Motor neuron (in vitro differentiated cells): ENCODE data around the gene TSPAN11. TPM values are rescaled to one million over a fixed set of nuclear protein-coding genes. Genes with fewer than 3 reads are reported as not detected.

ENCODE experiments used
- ATAC-seq, 8 experiments: fragments of 200-7000 bp; cut with Tn5 transposase; replicated peaks in 6 of 8; 2 replicates each; pipeline ENCODE4 v1.8.0; 2021; ENCODE audit warnings: mild to moderate bottlenecking in 8 of 8, moderate library complexity in 8 of 8
- H3K27ac ChIP-seq, 2 donors: fragments of 250-450 bp; sonication (Bioruptor Pico); 2 replicates each; pipeline ENCODE4 v1.9.0; 2021; ENCODE audit warnings: antibody characterized with exemption in 2 of 2, mild to moderate bottlenecking in 2 of 2, moderate library complexity in 1 of 2
- H3K4me1 ChIP-seq, 2 donors: fragments of 250-450 bp; sonication (Bioruptor Pico); replicated peaks in 1 of 2; 2 replicates each; pipeline ENCODE4 v1.6.1; 2021; ENCODE audit warnings: antibody characterized with exemption in 2 of 2, mild to moderate bottlenecking in 2 of 2, moderate library complexity in 1 of 2
- H3K4me3 ChIP-seq, 5 donors: fragments of 250-450 bp; sonication (Bioruptor Pico); 2 replicates each; pipeline ENCODE4 v1.9.0; 2021; ENCODE audit warnings: antibody characterized with exemption in 5 of 5, mild to moderate bottlenecking in 5 of 5, moderate library complexity in 4 of 5
- WGBS, 10 experiments: fragments of 450-650 bp; shearing (Covaris generic); methylation state at CpG; one replicate each; pipeline ENCODE4 v1.0.0; 2022; 5-methylcytosine and 5-hydroxymethylcytosine counted together
- in situ Hi-C, 9 experiments: fragments of 400-800 bp; cut with MboI; loops; one replicate each; pipeline ENCODE4 v1.15.0; 2021; ENCODE audit warnings: low sequenced_read_pairs in 9 of 9, low pct_unique_long_range_greater_than_20kb in 2 of 9; ENCODE audit not compliant: unreplicated experiment in 9 of 9
- total RNA-seq, 8 experiments: library from RNA; unstranded; fragments of 300-600 nt; gene quantifications; 2 replicates each; pipeline versions ENCODE4 v1.2.3 to v1.2.4, GENCODE V29; 2022

The TSPAN11 gene
- total RNA-seq, 8 experiments from 2014 or later, result 4.6 to 42.0 (median 24.2) TPM

DNA sequence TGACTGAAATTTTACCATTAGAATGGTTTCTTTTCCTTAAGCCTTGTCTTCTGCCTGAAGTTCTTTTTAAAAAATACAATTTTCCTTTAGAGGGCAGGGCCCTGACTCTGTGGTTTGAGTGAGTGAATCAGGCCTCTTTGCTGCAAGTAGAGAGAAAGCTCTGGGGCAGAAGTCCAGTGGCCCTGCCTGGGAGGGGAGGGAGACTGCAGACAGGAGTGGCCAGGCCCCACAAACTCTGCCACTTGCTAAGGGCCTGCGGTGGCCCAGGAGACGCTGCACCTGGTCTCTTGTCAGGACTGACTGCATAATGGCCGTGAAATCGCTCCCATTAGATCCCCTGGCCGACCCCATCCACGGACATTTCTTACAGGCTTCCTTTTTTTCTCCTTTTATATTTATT lies 25.5 kb downstream of the TSPAN11 start:
- Histone ChIP-seq H3K4me1 (peaks cover 0 to 2% of the 10 kb centered on the region in 2 donors), H3K4me3 (no peak overlapping the region), H3K27ac (no peak overlapping the region)
- peak in 3 of 8 experiments; percentile 21 to 88 (median 78) for ATAC-seq
- in situ Hi-C loops, result no loop called here
- 48 to 94% (median 67%) methylated on average over 2 to 6 of the region's 6 CpGs; no CpG with 5 or more reads in 3 of the 10 experiments for WGBS, 10 experiments

DNA sequence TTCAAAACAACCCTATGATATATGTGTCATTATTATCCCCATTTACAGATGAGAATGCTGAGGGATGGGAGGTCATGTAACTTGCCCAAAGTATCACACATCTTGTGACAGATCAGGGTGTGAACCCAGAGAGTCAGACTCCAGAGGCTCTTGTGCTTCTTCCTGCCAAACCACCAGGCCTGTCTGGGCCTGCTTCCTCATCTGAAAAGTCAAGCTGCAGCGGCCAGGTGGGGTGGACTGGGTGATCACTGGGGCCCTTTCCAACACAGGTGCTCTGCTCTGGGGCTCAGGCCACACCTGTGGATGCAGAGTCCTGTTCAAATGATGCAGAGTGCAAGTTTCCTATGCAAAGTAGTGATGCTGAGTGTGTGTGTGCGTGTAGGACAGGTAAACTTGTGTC lies 26.7 kb downstream of the TSPAN11 start:
- H3K27ac ChIP-seq, result no peak overlapping the region
- peaks cover 0 to 2% of the 10 kb centered on the region in 2 donors for H3K4me1 ChIP-seq
- no peak overlapping the region for H3K4me3 ChIP-seq
- 100% methylated on average over 1 of the region's 2 CpGs; no CpG with 5 or more reads in 9 of the 10 experiments for WGBS, 10 experiments
- in situ Hi-C loops, result no loop called here
- no peak for ATAC-seq

DNA sequence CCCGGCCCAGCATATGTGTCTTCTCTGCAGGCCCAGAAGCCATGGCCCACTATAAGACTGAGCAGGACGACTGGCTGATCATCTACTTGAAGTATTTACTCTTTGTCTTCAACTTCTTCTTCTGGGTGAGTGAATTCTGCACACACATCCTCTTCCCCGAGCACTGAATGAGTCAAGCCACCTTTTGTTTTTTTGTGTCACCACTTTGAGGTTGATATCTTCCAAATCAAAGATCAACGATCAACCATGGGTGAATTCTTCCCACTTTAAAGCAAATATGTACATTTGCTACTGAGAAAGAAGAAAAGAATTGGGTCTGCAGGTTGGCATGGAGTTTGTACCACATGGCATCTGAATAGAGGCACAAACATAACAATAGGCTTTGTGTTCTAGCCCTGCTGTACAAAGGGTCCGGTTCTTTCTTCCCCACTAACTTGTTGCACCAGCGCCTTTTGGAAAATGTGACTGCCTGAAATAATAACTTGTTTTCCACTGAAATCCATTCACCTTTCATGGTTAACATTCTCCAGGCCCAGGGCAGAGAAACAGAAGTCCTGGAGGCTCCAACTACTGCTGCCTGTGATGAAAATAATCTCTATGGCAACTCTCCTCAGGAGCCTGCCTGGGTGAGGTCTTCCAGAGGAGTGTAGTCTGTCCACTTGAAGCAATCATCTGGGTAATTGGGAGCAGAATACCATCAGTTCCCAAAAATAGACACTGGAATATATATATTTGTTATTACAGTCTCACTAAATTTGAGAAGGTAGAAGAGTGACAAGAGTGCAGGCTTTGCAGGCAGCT lies 27.6 kb downstream of the TSPAN11 start:
- in situ Hi-C loops, result no loop called here
- 60 to 89% (median 81%) methylated on average over 1 to 6 of the region's 6 CpGs; no CpG with 5 or more reads in 3 of the 10 experiments for WGBS, 10 experiments
- ATAC-seq, result peak in 1 of 8 experiments; percentile 39
- Histone ChIP-seq H3K27ac (no peak overlapping the region), H3K4me3 (no peak overlapping the region), H3K4me1 (peaks cover 0 to 2% of the 10 kb centered on the region in 2 donors)

DNA sequence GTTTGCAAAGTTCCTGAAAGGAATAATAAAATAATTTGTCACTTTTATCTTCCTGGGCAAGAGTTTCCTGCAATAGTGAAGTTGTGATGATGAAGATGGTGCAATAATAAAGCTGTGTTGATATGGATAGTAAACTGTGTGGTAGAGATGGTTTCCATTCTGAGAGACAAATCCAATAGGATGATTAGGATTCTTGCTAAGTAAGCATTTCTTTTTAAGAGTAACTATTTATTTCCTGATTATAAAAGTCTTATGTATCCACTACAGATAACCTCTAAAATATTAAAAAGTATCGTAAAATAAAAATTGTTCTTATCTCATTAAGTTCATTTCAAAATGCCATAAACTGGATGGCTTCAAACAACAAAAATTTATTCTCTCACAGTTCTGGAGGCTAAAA lies 28.7 kb downstream of the TSPAN11 start:
- WGBS, 10 experiments, result 100% methylated on average over 1 of the region's 1 CpG; no CpG with 5 or more reads in 2 of the 10 experiments
- in situ Hi-C loops, result no loop called here
- no peak for ATAC-seq
- Histone ChIP-seq H3K4me3 (no peak overlapping the region), H3K27ac (no peak overlapping the region), H3K4me1 (peaks cover 0 to 2% of the 10 kb centered on the region in 2 donors)

- WGBS, 10 experiments, result 52 to 100% (median 99%) methylated on average over 1 to 13 of the region's 16 CpGs; no CpG with 5 or more reads in 4 of the 10 experiments
- ATAC-seq, result peak in 2 of 8 experiments; percentile 28 to 82
Measured at GRCh38 chr12:30959110-30959710, 32.7 kb downstream of the TSPAN11 start.

DNA sequence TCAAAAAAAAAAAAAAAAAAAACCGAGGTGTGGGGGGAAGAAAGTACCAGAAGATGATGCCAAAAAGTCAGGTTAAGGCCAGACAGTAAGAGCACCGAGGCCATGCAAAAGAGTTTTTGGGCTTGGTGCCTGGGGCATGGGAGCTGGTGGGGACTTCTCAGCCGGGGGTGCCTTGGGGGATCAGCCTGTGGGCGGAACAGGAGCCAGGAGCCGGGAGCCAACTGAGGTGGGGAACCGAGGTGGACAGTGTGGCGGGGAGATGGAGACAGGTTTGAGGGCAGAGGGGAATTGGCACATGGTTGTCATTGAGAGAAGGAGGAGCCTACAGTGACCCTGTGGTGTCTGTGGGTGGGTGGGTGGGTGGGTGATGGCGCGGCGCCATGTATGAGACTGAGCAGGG lies 33.2 kb downstream of the TSPAN11 start:
- H3K4me1 ChIP-seq, result no peaks in the 10 kb centered on the region
- in situ Hi-C loops, result no loop called here
- ATAC-seq, result no peak
- WGBS, 10 experiments, result 0 to 100% (median 27%) methylated on average over 1 of the region's 10 CpGs; no CpG with 5 or more reads in 4 of the 10 experiments
- no peak overlapping the region for H3K4me3 ChIP-seq
- no peak overlapping the region for H3K27ac ChIP-seq

More at GRCh38 chr12:30959110-30959710, 32.7 kb downstream of the TSPAN11 start:
- in situ Hi-C loops, result no loop called here
- H3K4me1 ChIP-seq, result no peaks in the 10 kb centered on the region
- no peak overlapping the region for H3K4me3 ChIP-seq
- no peak overlapping the region for H3K27ac ChIP-seq

DNA sequence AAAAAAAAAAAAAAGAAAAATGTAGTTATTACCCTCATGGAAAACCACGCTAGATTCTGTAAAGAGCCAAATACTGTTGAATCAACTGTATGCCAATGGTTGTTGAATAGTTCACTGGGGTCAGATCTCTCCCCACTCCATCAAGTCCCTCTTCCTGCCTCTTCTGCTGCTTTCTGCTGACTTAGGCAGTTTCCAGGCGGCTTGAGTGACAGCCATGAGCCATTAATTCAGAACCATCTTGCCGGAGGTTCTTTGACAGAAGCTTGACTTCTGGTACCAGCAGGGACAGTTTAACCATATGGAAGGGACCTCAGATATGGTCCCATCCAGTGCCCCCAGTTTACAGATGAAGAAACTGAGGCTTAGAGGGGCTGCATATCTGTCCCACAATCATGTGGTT lies 34.5 kb downstream of the TSPAN11 start:
- ATAC-seq, result no peak
- no peak overlapping the region for H3K27ac ChIP-seq
- 36 to 100% (median 84%) methylated on average over 1 to 3 of the region's 3 CpGs; no CpG with 5 or more reads in 2 of the 10 experiments for WGBS, 10 experiments

GRCh38 chr12:30962047-30962446 lies 35.5 kb downstream of the TSPAN11 start:
- in situ Hi-C loops, result no loop called here
- ATAC-seq, result no peak
- Histone ChIP-seq H3K4me3 (no peak overlapping the region), H3K27ac (no peak overlapping the region), H3K4me1 (no peaks in the 10 kb centered on the region)
- WGBS, 10 experiments, result 52 to 94% (median 86%) methylated on average over 2 of the region's 2 CpGs; no CpG with 5 or more reads in 6 of the 10 experiments

More for the DNA sequence above, 34.5 kb downstream of the TSPAN11 start:
- in situ Hi-C loops, result no loop called here
- H3K4me3 ChIP-seq, result no peak overlapping the region
- H3K4me1 ChIP-seq, result no peaks in the 10 kb centered on the region

- H3K4me3 ChIP-seq, result no peak overlapping the region
- no peak for ATAC-seq
- no peak overlapping the region for H3K27ac ChIP-seq
- no peaks in the 10 kb centered on the region for H3K4me1 ChIP-seq
- 22 to 100% (median 86%) methylated on average over 1 to 7 of the region's 21 CpGs; no CpG with 5 or more reads in 1 of the 10 experiments for WGBS, 10 experiments
- in situ Hi-C loops, result no loop called here
Measured at GRCh38 chr12:30963709-30964564, 37.4 kb downstream of the TSPAN11 start.

GRCh38 chr12:30964896-30965612 lies 38.5 kb downstream of the TSPAN11 start:
- ATAC-seq, result no peak
- in situ Hi-C loops, result no loop called here
- no peaks in the 10 kb centered on the region for H3K4me1 ChIP-seq
- 60 to 96% (median 91%) methylated on average over 1 to 5 of the region's 14 CpGs; no CpG with 5 or more reads in 6 of the 10 experiments for WGBS, 10 experiments
- no peak overlapping the region for H3K4me3 ChIP-seq
- H3K27ac ChIP-seq, result no peak overlapping the region

DNA sequence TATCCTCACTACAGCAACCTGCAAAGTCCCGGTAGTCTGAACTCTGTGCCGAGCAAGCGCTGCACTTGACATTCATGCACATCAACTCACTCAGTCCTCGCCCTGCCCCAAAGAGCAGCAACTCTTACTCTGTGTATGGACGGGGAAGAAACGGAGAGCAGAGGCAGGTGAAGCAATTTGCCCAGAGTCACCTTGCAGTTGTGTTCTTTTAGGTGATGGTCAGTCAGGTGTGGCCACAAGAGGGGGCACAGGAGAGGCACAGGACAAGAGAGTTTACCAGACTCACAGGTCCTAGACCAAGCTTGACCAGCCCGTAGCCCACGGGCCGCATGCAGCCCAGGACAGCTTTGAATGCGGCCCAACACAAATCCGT lies 39.1 kb downstream of the TSPAN11 start:
- Histone ChIP-seq H3K4me3 (no peak overlapping the region), H3K4me1 (no peaks in the 10 kb centered on the region), H3K27ac (no peak overlapping the region)
- ATAC-seq, result peak in 1 of 8 experiments; percentile 22
- 48 to 98% (median 92%) methylated on average over 4 to 7 of the region's 11 CpGs; no CpG with 5 or more reads in 2 of the 10 experiments for WGBS, 10 experiments
- in situ Hi-C loops, result no loop called here

DNA sequence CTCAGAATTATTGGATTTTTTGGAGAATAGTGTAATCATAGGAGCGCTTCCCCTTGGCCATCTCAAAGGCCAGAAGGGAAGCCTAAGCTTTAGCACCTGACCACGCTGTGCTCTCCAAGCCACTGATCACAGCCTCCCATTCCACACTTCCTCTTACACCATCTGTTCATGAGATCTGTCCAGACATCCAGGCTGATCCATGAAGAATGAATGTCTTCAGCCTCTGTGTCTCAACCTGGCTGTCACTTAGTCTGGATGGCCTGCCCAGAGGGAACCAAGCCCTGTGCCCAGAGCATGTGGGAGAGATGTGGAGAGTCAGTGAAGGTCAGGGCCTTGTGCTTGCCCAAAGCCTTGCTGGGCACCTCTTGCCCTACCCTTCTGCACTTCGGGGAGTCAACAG lies 40.5 kb downstream of the TSPAN11 start:
- in situ Hi-C loops, result no loop called here
- ATAC-seq, result no peak
- WGBS, 10 experiments, result 80 to 100% (median 100%) methylated on average over 1 to 2 of the region's 3 CpGs; no CpG with 5 or more reads in 5 of the 10 experiments
- H3K4me3 ChIP-seq, result no peak overlapping the region
- no peaks in the 10 kb centered on the region for H3K4me1 ChIP-seq
- no peak overlapping the region for H3K27ac ChIP-seq
